ENCODE results near the gene GADL1.

GADL1 gene

GRCh38 chr3:30766522-30766921 is 127.9 kb downstream of the GADL1 start:
- Histone ChIP-seq H3K9me3 (ENCODE audit: low read length) (no peaks in the 10 kb centered on the region), H3F3A (ENCODE audit: insufficient read depth, low read length) (no peaks in the 10 kb centered on the region), H3K9ac (ENCODE audit: low read length) (no peak overlapping the region), H3K9me2 (ENCODE audit: low read depth, low read length) (no peaks in the 10 kb centered on the region), H3K79me2 (ENCODE audit: insufficient read depth, low read length) (no peaks in the 10 kb centered on the region), H4K20me1 (ENCODE audit: insufficient read depth, low read length) (no peaks in the 10 kb centered on the region), H3K27me3 (ENCODE audit: insufficient read depth, low read length) (no peaks in the 10 kb centered on the region), H3K27ac (ENCODE audit: low read depth, low read length, poor library complexity, severe bottlenecking) (no peak overlapping the region), H2AFZ (ENCODE audit: low read length) (no peak overlapping the region), H3K4me2 (ENCODE audit: low read length) (no peak overlapping the region), H3K36me3 (ENCODE audit: insufficient read depth, low read length) (no peaks in the 10 kb centered on the region), H3K4me3 (ENCODE audit: low read depth, low read length, poor library complexity, severe bottlenecking) (no peak overlapping the region), H3K4me1 (ENCODE audit: insufficient read depth, low read length, severe bottlenecking) (no peaks in the 10 kb centered on the region)
- TF ChIP-seq CTCF (IDR thresholded peaks at IDR 0.05; ENCODE audit: low read length) (no peak), EZH2 (IDR thresholded peaks at IDR 0.05; ENCODE audit: borderline replicate concordance, low read length) (no peak)

- Histone ChIP-seq H3K9me3 (ENCODE audit: low read length) (no peaks in the 10 kb centered on the region), H3K9me2 (ENCODE audit: low read depth, low read length) (no peaks in the 10 kb centered on the region), H3K27me3 (ENCODE audit: insufficient read depth, low read length) (no peaks in the 10 kb centered on the region), H3K4me3 (ENCODE audit: low read depth, low read length, poor library complexity, severe bottlenecking) (no peak overlapping the region), H3K79me2 (ENCODE audit: insufficient read depth, low read length) (no peaks in the 10 kb centered on the region), H3F3A (ENCODE audit: insufficient read depth, low read length) (no peaks in the 10 kb centered on the region), H3K4me2 (ENCODE audit: low read length) (no peak overlapping the region), H3K36me3 (ENCODE audit: insufficient read depth, low read length) (no peaks in the 10 kb centered on the region), H3K27ac (ENCODE audit: low read depth, low read length, poor library complexity, severe bottlenecking) (no peak overlapping the region), H3K4me1 (ENCODE audit: insufficient read depth, low read length, severe bottlenecking) (no peaks in the 10 kb centered on the region), H2AFZ (ENCODE audit: low read length) (no peak overlapping the region), H3K9ac (ENCODE audit: low read length) (no peak overlapping the region), H4K20me1 (ENCODE audit: insufficient read depth, low read length) (no peaks in the 10 kb centered on the region)
- TF ChIP-seq EZH2 (IDR thresholded peaks at IDR 0.05; ENCODE audit: borderline replicate concordance, low read length) = no peak
- TF ChIP-seq CTCF (IDR thresholded peaks at IDR 0.05; ENCODE audit: low read length) = no peak
Observed at GRCh38 chr3:30764891-30765290, 129.6 kb downstream of the GADL1 start.

- Histone ChIP-seq H4K20me1 (ENCODE audit: insufficient read depth, low read length) (no peaks in the 10 kb centered on the region), H3F3A (ENCODE audit: insufficient read depth, low read length) (no peaks in the 10 kb centered on the region), H3K9me3 (ENCODE audit: low read length) (no peaks in the 10 kb centered on the region), H2AFZ (ENCODE audit: low read length) (no peak overlapping the region), H3K79me2 (ENCODE audit: insufficient read depth, low read length) (no peaks in the 10 kb centered on the region), H3K4me3 (ENCODE audit: low read depth, low read length, poor library complexity, severe bottlenecking) (no peak overlapping the region), H3K27me3 (ENCODE audit: insufficient read depth, low read length) (no peaks in the 10 kb centered on the region), H3K27ac (ENCODE audit: low read depth, low read length, poor library complexity, severe bottlenecking) (no peak overlapping the region), H3K9me2 (ENCODE audit: low read depth, low read length) (no peaks in the 10 kb centered on the region), H3K4me1 (ENCODE audit: insufficient read depth, low read length, severe bottlenecking) (no peaks in the 10 kb centered on the region), H3K9ac (ENCODE audit: low read length) (no peak overlapping the region), H3K4me2 (ENCODE audit: low read length) (no peak overlapping the region), H3K36me3 (ENCODE audit: insufficient read depth, low read length) (no peaks in the 10 kb centered on the region)
- TF ChIP-seq EZH2 (IDR thresholded peaks at IDR 0.05; ENCODE audit: borderline replicate concordance, low read length) (no peak), CTCF (IDR thresholded peaks at IDR 0.05; ENCODE audit: low read length) (no peak)
Observed at GRCh38 chr3:30764281-30764680, 130.2 kb downstream of the GADL1 start.

All from OCI-LY1 (cell line).